Measurements from ENCODE around the gene UTS2R. TPM values are rescaled to one million over a fixed set of nuclear protein-coding genes. Genes with fewer than 3 reads are reported as not detected.
"Not testable (repeated sequence)": the region's sequence is repeated elsewhere in the genome, so short reads cannot be mapped to it uniquely, and the experiment has no call there.

The UTS2R gene
- total and polyA plus RNA-seq, 12 donors = not detected

- intact Hi-C loops (cut with DNase I) = no loop called here
- no peak overlapping the region for H3K27ac ChIP-seq
- WGBS, 4 donors = 71 to 76% (median 74%) methylated on average over 10 to 11 of the region's 11 CpGs
- H3K36me3 ChIP-seq (replicated peaks in 1 of 2) = no peaks in the 10 kb centered on the region
- H3K4me1 ChIP-seq (replicated peaks in 1 of 2) = no peaks in the 10 kb centered on the region
- peaks cover 17% of the 10 kb centered on the region for H3K27me3 ChIP-seq
- H3K9me3 ChIP-seq (replicated peaks in 1 of 3) = no peaks in the 10 kb centered on the region
- no peak for TF ChIP-seq POLR2A (IDR thresholded peaks at IDR 0.05)
- TF ChIP-seq CTCF (IDR thresholded peaks at IDR 0.05) = no peak
- no peak for DNase-seq
- H3K4me3 ChIP-seq = no peak overlapping the region
Measured at GRCh38 chr17:82355770-82356427, 15.7 kb upstream of the UTS2R start.

- Histone ChIP-seq H3K27me3 (peaks cover 17% of the 10 kb centered on the region), H3K27ac (no peak overlapping the region), H3K9me3 (replicated peaks in 1 of 3) (no peaks in the 10 kb centered on the region), H3K4me3 (no peak overlapping the region), H3K36me3 (replicated peaks in 1 of 2) (no peaks in the 10 kb centered on the region), H3K4me1 (replicated peaks in 1 of 2) (no peaks in the 10 kb centered on the region)
- 63 to 75% (median 69%) methylated on average over 4 to 20 of the region's 20 CpGs for WGBS, 4 donors
- no peak for DNase-seq
- TF ChIP-seq POLR2A (IDR thresholded peaks at IDR 0.05) = no peak
- intact Hi-C loops (cut with DNase I) = no loop called here
Measured at GRCh38 chr17:82356845-82357355, 14.7 kb upstream of the UTS2R start.

DNA sequence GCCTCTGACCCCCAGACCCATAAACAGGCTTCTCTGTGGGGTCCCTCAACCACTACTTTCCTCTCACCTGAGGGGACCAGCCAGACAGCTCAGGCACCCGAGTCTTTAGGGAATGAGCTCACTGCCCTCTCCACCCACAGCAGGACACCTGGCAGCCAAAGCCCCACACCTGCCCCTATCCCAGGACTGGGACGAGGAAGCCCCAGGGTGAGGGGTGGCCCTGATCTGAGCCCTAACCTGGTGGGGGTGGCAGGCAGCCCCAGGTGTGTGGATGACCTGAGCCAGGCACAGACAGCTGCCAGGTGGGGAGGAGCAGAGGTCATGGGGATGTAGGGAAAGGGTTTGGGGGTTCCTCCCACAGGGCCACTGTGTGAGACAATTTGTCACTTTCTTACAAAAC lies 14.2 kb upstream of the UTS2R start:
- H3K27me3 ChIP-seq = peaks cover 17% of the 10 kb centered on the region
- H3K4me3 ChIP-seq = no peak overlapping the region
- intact Hi-C loops (cut with DNase I) = no loop called here
- no peak for TF ChIP-seq POLR2A (IDR thresholded peaks at IDR 0.05)
- TF ChIP-seq CTCF (IDR thresholded peaks at IDR 0.05) = no peak
- H3K36me3 ChIP-seq (replicated peaks in 1 of 2) = no peaks in the 10 kb centered on the region
- 0 to 100% (median 69%) methylated on average over 1 to 2 of the region's 2 CpGs for WGBS, 4 donors
- DNase-seq = no peak
- H3K9me3 ChIP-seq (replicated peaks in 1 of 3) = no peaks in the 10 kb centered on the region
- no peaks in the 10 kb centered on the region for H3K4me1 ChIP-seq (replicated peaks in 1 of 2)
- no peak overlapping the region for H3K27ac ChIP-seq

- H3K9me3 ChIP-seq (replicated peaks in 1 of 3) = no peaks in the 10 kb centered on the region
- 69 to 72% (median 71%) methylated on average over 18 to 21 of the region's 21 CpGs for WGBS, 4 donors
- intact Hi-C loops (cut with DNase I) = no loop called here
Measured at GRCh38 chr17:82358465-82359350, 12.9 kb upstream of the UTS2R start, which contains the start of gene TEX19. TEX19 (plus strand) TSS chr17:82359247; CDS start chr17:82362151, 2,904 bp downstream.

GRCh38 chr17:82359451-82360074 lies 12.0 kb upstream of the UTS2R start:
- DNase-seq; H3K27ac ChIP-seq; H3K4me1 ChIP-seq (replicated peaks in 1 of 2); intact Hi-C loops (cut with DNase I); H3K36me3 ChIP-seq (replicated peaks in 1 of 2); H3K9me3 ChIP-seq (replicated peaks in 1 of 3); H3K4me3 ChIP-seq: not testable (repeated sequence)
- peaks cover 17% of the 10 kb centered on the region for H3K27me3 ChIP-seq
- WGBS, 4 donors = 57 to 100% (median 84%) methylated on average over 1 of the region's 1 CpG

More at GRCh38 chr17:82358465-82359350, 12.9 kb upstream of the UTS2R start, which contains the start of gene TEX19:
- TF ChIP-seq CTCF (IDR thresholded peaks at IDR 0.05) (no peak), POLR2A (IDR thresholded peaks at IDR 0.05) (no peak)
- Histone ChIP-seq H3K4me1 (replicated peaks in 1 of 2) (no peaks in the 10 kb centered on the region), H3K27me3 (peaks cover 17% of the 10 kb centered on the region), H3K27ac (no peak within 1 kb of the TSS), H3K4me3 (no peak within 1 kb of the TSS), H3K36me3 (replicated peaks in 1 of 2) (no peaks in the 10 kb centered on the region)
- no peak for DNase-seq

All from adrenal gland (tissue), 12 donors.